GM19240 (cell line): Measurements from ENCODE around the gene RPS14.
"Not testable (repeated sequence)": the region's sequence is repeated elsewhere in the genome, so short reads cannot be mapped to it uniquely, and the experiment has no call there.

Experiments used
- DNase-seq: peaks from one replicate; pipeline ENCODE4 v3.0.0; 2011; ENCODE audit warnings: low spot score; ENCODE audit not compliant: insufficient read length

Gene RPS14

GRCh38 chr5:150446088-150446487 lies 3.5 kb downstream of the RPS14 start:
- DNase-seq: no peak

DNA sequence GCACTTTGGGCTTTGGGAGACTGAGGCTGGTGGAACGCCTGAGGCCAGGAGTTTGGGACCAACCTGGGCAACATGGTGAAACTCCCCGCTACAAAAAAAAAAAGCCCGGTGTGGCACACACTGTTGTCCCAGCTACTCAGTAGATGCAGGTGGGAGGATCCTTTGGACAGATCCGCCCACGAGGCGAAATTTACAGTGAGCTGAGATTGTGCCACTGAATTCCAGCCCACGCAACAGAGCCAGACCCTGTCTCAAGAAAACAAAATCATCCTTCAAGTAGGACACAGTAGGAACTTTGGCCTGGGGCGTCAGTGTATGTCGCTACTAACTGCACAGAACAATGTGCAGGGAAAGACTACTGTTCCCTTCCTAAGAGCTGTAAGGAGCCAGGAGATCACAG lies 4.8 kb downstream of the RPS14 start:
- DNase-seq: no peak

- no peak for DNase-seq
Observed at GRCh38 chr5:150443242-150444075, 6.1 kb downstream of the RPS14 start.

DNA sequence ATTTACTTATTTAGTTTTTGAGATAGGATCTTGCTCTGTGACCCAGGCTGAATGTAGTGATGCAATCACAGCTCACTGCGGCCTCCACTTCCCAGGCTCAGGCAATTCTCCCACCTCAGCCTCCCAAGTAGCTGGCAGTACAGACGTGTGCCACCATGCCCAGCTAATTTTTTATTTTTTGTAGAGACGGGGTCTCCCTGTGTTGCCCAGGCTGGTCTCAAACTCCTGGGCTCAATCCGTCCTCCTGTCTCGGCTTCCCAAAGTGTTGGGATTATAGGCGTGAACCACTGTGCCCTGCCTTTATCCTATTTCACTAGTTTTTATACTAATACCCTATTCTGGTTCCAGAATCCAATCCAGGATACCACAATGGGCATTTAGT lies 6.8 kb downstream of the RPS14 start:
- no peak for DNase-seq

GRCh38 chr5:150441813-150442698 lies 7.5 kb downstream of the RPS14 start:
- DNase-seq: no peak

GRCh38 chr5:150440948-150441812 lies 8.4 kb downstream of the RPS14 start:
- DNase-seq: no peak

DNA sequence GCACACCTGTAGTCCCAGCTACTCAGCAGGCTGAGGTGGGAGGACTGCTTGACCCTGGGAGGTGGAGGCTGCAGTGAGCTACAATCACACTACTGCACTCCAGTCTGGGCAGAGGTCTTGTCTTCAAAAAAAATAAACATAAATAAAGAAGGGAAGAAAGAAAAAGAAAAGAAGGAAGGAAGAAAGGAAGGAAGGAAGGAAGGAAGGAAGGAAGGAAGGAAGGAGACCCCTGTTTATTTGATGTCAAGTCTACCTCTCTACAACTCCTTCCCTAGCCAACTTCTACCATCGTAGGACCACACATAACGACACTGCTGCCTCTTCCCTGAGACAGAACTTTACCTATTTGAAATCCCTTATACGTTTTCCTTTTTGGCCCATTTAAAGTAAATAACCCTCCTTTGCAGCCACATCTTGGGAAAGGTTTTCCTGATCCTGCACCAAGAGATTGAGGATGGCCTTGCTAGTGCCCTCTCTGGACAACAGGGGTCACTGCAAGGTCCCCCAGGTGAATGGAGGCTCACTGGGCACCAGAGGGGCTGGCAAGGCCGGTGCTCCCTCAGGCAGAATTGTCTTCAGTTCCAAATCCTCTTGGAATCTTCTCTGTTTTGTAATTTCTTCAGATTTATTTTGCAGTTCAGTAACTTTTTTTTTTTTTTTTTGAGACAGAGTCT lies 10.5 kb downstream of the RPS14 start:
- no peak for DNase-seq

DNA sequence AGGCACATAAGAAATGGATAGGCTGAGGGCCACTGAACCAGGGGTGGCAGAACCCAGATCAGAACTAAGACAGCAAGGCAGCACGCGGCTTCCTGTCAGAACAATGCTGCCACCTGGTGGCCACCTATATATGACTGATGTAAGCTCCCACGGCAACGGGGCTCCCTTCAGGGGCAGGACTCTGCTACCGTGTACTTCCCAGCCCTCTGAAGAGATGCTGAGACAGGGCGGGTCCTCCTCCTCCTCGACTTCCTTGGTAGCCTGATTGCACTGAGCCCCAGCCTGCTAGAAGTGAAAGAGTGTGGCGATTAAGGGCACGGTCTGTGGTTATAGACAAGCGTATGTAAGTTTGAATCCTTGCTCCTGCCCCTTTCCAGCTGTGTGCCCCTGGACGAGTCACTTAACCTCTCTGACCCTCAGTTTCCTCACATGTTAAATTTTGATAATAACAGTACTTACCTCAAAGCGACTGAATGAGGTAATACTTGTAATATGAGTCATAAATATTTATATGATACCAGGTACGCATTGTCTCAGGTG lies 13.3 kb downstream of the RPS14 start:
- DNase-seq: peak; percentile 95

GRCh38 chr5:150434464-150434863 lies 15.1 kb downstream of the RPS14 start:
- DNase-seq: no peak

DNA sequence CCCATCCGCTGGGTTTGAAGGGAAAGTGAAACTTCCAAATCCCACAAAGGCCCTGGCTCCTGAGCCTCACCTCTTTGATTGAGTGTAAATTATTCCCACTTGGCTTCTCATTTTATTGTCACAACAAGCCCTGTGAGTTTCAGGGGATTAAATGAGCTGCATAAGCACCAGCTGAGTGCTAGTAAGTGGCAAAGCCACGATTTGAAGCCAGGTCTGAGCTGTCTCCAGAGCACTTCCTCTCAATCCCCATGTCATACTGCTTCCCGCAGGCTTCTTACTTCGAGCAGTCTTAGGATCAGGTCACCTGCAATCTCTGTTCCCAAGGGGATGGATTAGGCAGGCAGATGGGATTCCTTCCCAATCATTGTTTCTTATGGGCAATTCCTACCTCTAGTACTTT lies 18.0 kb downstream of the RPS14 start:
- DNase-seq: no peak

- no peak for DNase-seq
Observed at GRCh38 chr5:150431048-150431447, 18.5 kb downstream of the RPS14 start.

GRCh38 chr5:150429410-150429873 lies 20.1 kb downstream of the RPS14 start:
- no peak for DNase-seq

DNA sequence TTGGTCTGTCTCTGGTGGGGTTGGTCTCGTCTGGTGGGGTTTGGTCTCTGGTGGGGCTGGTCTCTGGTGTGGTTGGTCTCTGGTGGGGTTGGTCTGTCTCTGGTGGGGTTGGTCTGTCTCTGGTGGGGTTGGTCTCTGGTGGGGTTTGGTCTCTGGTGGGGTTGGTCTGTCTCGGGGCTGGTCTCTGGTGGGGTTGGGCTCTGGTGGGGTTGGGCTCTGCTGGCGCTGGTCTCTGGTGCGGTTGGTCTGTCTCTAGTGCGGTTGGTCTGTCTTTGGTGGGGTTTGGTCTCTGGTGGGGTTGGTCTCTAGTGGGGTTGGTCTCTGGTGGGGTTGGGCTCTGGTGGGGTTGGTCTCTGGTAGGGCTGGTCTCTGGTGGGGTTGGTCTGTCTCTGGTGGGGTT lies 20.6 kb downstream of the RPS14 start:
- no peak for DNase-seq

DNA sequence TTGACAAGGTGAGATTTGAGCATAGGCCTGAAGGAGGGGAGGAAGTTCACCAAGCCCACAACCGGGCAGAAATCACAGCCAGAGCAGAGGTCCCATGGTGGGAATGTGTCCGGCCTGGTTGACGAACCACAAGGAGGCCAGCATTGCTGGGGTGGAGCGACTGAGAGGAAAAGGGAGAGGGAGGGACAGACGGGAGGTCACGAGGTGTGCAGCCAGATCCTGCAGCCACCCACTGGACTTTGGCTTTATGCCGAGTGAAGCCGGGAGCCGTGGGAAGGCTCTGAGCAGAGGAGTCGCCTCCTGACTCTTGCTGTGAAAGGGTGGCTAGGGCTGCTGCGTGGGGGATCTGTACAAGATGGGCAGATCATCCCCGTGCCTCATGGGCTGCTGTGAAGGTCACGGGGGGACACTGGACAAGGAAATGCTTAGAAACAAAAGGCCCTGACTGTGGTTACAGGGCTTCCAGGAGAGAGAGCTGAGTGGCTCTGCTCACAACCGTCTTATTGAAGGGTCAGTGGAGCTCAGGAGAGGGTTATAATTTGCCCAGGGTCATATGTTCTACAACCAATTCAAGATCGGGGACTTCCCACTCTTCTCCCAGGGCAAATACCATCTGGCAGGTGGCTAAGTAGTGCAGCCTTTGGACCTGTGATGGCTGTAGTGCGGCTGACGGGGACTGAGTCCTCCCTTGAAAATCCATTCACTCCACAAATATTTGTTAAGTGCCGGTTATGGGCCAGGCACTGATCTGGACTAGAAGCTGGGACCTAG lies 21.2 kb downstream of the RPS14 start:
- DNase-seq: no peak

DNA sequence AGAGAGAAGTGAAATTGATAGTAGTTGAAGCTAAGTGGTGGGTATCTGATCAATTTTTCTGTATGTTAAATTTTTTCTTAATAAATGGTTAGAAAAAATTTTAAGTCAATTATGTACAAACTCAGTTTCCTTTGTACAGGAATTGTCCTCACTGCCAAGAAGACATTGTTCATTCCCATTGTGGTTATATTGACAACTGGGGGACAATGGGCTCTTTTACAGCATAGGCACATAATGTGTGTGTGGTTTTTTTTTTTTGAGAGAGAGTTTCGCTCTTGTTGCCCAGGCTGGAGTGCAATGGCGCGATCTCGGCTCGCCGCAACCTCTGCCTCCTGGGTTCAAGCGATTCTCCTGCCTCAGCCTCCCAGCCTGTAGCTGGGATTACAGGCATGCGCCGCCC lies 23.4 kb downstream of the RPS14 start:
- DNase-seq: not testable (repeated sequence)

DNA sequence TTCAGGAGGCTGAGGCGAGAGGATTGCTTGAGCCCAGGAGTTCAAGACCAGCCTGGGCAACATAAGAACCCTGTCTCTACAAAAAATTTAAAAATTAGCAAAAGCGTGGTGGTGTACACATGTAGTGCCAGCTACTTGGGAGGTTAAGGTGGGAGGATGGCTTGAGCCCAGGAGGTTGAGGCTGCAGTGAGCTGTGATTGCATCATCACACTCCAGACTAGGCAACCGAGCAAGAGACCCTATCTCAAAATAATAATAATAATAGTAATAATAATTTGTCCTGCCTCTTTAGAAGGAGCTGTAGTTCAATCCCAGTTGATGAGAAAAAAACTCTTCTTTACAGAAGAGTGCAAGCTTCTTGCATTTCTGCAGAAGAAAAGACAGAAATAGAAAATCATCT lies 26.8 kb downstream of the RPS14 start:
- no peak for DNase-seq

DNA sequence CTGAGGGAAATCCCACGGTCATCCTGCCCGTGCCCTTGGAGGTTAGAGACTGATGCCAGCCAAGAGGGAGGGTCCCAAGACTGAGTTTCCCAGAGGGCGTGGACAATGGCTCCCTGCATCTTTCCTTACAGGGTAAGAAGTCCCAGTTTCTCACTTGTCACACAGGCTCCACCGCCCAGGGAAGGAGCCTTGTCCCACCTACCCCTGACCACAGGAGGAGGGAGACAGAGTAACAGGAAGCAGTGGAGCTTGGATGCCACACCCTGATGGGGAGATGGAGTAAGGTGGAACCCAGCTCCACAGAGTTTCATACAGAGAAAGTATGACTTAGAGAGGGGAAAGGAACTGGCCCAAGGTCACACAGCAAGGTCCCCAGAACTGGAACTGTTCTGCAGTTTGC lies 27.5 kb downstream of the RPS14 start:
- no peak for DNase-seq

- DNase-seq: no peak
Observed at GRCh38 chr5:150419630-150420270, 29.8 kb downstream of the RPS14 start.
